Measurements from ENCODE around the gene AHI1.

The AHI1 gene

DNA sequence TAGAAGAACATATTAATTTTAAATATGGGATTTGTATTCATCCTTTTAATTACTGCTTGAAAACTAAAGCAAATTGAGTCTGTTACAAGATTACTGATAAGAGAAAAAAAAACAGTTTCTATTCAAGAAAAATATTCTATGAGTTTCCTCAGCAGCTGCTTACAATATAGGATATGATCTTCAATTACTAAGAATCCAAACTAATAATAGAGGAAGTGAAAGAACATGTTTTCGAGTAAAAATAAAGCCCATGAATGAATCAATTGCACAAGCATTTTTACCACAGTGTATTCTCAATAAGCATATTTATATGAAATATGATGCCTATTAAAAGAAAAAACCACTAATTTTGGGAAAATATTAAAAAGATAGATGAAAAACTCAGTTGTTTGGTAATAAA is 63.4 kb downstream of the AHI1 start:
- TF ChIP-seq, protein P1, sequence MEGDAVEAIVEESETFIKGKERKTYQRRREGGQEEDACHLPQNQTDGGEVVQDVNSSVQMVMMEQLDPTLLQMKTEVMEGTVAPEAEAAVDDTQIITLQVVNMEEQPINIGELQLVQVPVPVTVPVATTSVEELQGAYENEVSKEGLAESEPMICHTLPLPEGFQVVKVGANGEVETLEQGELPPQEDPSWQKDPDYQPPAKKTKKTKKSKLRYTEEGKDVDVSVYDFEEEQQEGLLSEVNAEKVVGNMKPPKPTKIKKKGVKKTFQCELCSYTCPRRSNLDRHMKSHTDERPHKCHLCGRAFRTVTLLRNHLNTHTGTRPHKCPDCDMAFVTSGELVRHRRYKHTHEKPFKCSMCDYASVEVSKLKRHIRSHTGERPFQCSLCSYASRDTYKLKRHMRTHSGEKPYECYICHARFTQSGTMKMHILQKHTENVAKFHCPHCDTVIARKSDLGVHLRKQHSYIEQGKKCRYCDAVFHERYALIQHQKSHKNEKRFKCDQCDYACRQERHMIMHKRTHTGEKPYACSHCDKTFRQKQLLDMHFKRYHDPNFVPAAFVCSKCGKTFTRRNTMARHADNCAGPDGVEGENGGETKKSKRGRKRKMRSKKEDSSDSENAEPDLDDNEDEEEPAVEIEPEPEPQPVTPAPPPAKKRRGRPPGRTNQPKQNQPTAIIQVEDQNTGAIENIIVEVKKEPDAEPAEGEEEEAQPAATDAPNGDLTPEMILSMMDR (IDR thresholded peaks at IDR 0.05; ENCODE audit: insufficient read depth, missing control alignments), result no peak
- no peak for FAIRE-seq
- no peak for DNase-seq (ENCODE audit: insufficient read length, low spot score)

DNA sequence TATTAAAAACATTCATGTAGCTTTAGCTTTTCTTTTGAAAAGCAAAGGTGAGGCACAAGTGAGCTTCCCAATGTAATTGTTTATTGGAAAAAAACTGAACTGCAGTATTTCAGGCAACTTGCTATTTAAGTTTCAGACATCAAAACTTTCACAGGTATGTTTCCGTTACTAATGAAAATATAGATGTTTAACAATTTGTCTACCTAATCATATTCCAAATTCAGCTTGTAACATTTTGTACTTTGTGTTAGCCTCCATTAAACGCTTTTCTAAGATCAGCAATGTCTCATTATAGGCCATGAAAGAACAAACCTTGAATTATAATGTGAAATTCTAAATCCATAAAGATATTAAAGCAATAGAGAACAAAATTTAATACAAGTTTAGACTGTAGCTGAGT is 69.5 kb downstream of the AHI1 start:
- no peak for DNase-seq (ENCODE audit: insufficient read length, low spot score)
- peak; percentile 11 for FAIRE-seq

DNA sequence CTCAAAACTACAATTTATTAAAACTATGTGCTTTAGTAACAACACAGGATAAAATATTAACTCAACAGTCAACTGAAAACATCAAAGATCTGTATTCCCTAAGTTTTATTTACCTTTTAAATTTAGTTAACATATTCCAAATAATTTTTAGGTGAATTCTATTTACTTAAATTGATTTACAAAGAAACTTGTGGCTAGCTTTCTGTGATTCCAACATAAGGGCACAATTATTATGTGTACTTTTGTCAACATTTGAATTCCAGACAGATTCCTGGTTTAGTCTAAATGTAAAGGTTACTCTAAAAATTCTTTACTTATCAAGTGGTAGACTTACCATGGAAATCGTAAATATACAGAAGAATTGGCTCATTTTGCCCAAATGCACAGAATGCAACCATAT is 70.7 kb downstream of the AHI1 start:
- FAIRE-seq, result no peak

More for the DNA sequence above, 69.5 kb downstream of the AHI1 start:
- TF ChIP-seq, protein P1 (IDR thresholded peaks at IDR 0.05; ENCODE audit: insufficient read depth, missing control alignments), result no peak

DNA sequence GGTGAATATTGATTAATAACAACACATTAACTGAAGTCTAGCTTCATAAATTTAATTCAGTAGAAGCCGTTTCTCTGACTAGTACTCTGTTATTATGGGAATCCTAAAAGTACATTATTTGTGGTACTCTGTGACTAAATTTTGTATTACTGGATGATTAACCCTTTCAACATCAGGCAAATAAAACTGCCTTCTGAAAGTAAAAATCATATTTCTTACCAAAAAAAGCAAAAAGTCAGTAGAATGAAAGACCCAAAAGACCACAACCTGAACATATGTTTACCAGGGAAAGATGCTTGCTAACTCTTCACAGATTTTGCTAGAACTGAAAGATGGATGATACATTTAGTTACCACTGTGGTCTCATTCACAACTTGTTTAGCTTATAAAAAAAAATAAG is 73.2 kb downstream of the AHI1 start:
- DNase-seq (ENCODE audit: insufficient read length, low spot score) (no peak), FAIRE-seq (no peak)
- TF ChIP-seq, protein P1 (IDR thresholded peaks at IDR 0.05; ENCODE audit: insufficient read depth, missing control alignments), result no peak

More for the DNA sequence above, 70.7 kb downstream of the AHI1 start:
- DNase-seq (ENCODE audit: insufficient read length, low spot score), result no peak
- TF ChIP-seq, protein P1 (IDR thresholded peaks at IDR 0.05; ENCODE audit: insufficient read depth, missing control alignments), result no peak

DNA sequence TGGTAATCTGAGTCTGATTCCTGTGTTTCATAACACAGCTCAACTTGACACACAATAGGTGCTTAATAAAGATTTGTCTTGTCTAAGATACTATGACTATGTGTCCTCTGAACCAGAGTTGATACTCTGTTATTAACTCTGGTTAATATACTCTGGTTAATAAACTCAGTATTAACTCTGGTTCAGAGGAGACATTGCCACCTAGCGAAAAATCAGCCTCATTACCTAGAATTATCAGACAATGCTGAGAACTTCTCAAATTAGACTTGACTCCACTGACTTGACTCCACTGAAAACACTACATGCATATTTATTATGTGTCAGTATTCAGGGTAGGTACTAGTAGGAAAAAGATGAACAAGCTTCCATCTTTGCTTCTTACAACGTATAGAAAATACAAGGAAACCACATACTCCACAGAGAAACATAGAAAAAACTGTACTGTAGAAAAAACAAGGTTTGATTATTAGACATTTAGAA is 73.9 kb downstream of the AHI1 start:
- FAIRE-seq (peak; percentile 84), DNase-seq (ENCODE audit: insufficient read length, low spot score) (no peak)
- TF ChIP-seq, protein P1 (IDR thresholded peaks at IDR 0.05; ENCODE audit: insufficient read depth, missing control alignments), result peak; percentile 76

DNA sequence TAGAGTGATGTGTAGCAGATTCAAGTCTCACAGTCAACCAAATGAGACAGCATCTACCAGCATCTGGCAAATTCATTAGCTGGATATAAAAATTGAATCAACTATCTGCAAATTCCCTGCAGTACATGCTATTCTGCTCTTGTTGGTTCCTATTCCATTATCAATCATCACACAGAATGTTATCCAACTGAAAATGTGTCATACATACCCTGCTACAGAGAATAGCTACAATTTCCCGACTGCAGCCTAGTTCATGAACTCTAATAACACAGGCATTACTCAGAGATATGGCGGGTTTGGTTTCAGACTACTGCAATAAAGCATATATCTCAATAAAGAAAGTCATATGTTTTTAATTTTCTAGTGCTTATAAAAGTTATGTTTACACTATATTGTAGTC is 78.4 kb downstream of the AHI1 start:
- DNase-seq (ENCODE audit: insufficient read length, low spot score) (no peak), FAIRE-seq (no peak)
- TF ChIP-seq, protein P1 (IDR thresholded peaks at IDR 0.05; ENCODE audit: insufficient read depth, missing control alignments), result no peak

DNA sequence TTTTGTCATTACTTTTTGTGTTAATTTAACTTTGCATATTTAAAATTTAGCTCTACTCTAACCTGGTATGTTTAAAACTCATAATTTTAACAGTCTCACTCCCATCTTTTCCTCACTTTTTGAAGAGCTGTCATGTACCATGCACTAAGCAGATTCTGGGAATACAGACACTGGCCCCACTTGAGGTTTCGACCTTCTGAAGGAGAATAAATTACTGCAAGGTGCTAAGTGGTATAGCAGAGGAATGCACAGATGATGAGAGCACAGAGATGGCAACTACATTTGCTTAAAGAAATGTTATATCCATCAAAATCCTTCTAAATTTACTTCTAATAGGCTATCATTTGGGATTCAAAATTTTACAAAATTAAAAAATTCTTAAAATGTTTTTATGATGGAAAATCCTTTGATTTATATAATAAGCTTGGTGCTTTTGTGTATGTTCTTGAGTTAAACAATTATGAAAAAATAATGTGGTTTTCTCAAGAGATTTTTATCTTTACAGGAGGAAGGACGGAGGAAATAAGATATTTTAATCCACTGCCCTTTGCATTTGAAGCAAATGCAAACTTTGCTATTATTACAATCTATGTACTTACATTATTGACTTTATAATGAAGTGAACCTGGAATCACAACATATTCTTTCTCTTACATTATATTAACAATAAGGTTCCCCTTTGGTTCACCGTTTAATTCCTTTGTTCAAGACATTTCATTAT is 79.3 kb downstream of the AHI1 start:
- FAIRE-seq (no peak), DNase-seq (ENCODE audit: insufficient read length, low spot score) (no peak)
- TF ChIP-seq, protein P1 (IDR thresholded peaks at IDR 0.05; ENCODE audit: insufficient read depth, missing control alignments), result no peak

Measured in D721Med (cell line).